HEK293T (cell line): Measurements from ENCODE around the gene AOAH.

Source experiments
- CTCF ChIA-PET: fragments of 350-600 bp; formaldehyde crosslinking; extraction: SDS; loops from one replicate; lab custom pipeline; 2021; ENCODE audit warnings: antibody characterized with exemption, inconsistent platforms; lab: Yijun Ruan, JAX
- POLR2A ChIA-PET: fragments of 350-600 bp; formaldehyde crosslinking; extraction: SDS; loops from one replicate; lab custom pipeline; 2020; ENCODE audit warnings: antibody characterized with exemption, inconsistent platforms; lab: Yijun Ruan, JAX
- DNase-seq: peaks from one replicate; pipeline ENCODE4 v3.0.0; 2012; ENCODE audit warnings: mixed read lengths; ENCODE audit errors: extremely low spot score
- ARNT ChIP-seq: fragments of 450-650 bp; IDR thresholded peaks from 2 replicates; pipeline ENCODE4 v1.6.1; 2017; ENCODE audit warnings: mild to moderate bottlenecking
- BHLHE40 ChIP-seq: fragments of 450-650 bp; IDR thresholded peaks from 2 replicates; pipeline ENCODE4 v1.6.1; 2016; ENCODE audit warnings: mild to moderate bottlenecking, moderate library complexity, borderline replicate concordance
- CTBP1 ChIP-seq: fragments of 450-650 bp; IDR thresholded peaks from 2 replicates; pipeline ENCODE4 v1.6.1; 2016; ENCODE audit warnings: borderline replicate concordance
- ELF4 ChIP-seq: fragments of 450-650 bp; IDR thresholded peaks from 2 replicates; pipeline ENCODE4 v1.6.1; 2017; ENCODE audit warnings: antibody characterized with exemption
- FOXA1 ChIP-seq: fragments of 450-650 bp; IDR thresholded peaks from 2 replicates; pipeline ENCODE4 v1.6.1; 2016; ENCODE audit warnings: mild to moderate bottlenecking
- FOXK2 ChIP-seq: fragments of 450-650 bp; IDR thresholded peaks from 2 replicates; pipeline ENCODE4 v1.6.1; 2016; ENCODE audit warnings: mild to moderate bottlenecking
- FOXM1 ChIP-seq: fragments of 450-650 bp; IDR thresholded peaks from 2 replicates; pipeline ENCODE4 v1.6.1; 2017; ENCODE audit warnings: mild to moderate bottlenecking, borderline replicate concordance
- HDGF ChIP-seq: fragments of 450-650 bp; IDR thresholded peaks from 2 replicates; pipeline ENCODE4 v1.6.1; 2017; ENCODE audit warnings: antibody characterized with exemption, borderline replicate concordance
- L3MBTL2 ChIP-seq: fragments of 450-650 bp; conservative IDR thresholded peaks from 2 replicates; pipeline ENCODE4 v1.6.1; 2016; ENCODE audit warnings: mild to moderate bottlenecking
- LEF1 ChIP-seq: fragments of 450-650 bp; IDR thresholded peaks from 2 replicates; pipeline ENCODE4 v1.6.1; 2017; ENCODE audit warnings: mild to moderate bottlenecking, borderline replicate concordance
- NFRKB ChIP-seq: fragments of 450-650 bp; IDR thresholded peaks from 2 replicates; pipeline ENCODE4 v1.6.1; 2016; ENCODE audit warnings: mild to moderate bottlenecking, moderate library complexity
- PKNOX1 ChIP-seq: fragments of 450-650 bp; IDR thresholded peaks from 2 replicates; pipeline ENCODE4 v1.6.1; 2016
- SP1 ChIP-seq: fragments of 450-650 bp; IDR thresholded peaks from 2 replicates; pipeline ENCODE4 v1.6.1; 2017
- SUZ12 ChIP-seq: fragments of 450-650 bp; IDR thresholded peaks from 2 replicates; pipeline ENCODE4 v1.6.1; 2016; ENCODE audit warnings: mild to moderate bottlenecking
- TARDBP ChIP-seq: fragments of 450-650 bp; IDR thresholded peaks from 2 replicates; pipeline ENCODE4 v1.6.1; 2016
- ZNF384 ChIP-seq: fragments of 450-650 bp; IDR thresholded peaks from 2 replicates; pipeline ENCODE4 v1.6.1; 2016

Gene AOAH

GRCh38 chr7:36733411-36733810 is 9.1 kb upstream of the AOAH start:
- TF ChIP-seq ARNT (no peak), ELF4 (no peak), HDGF (no peak), CTBP1 (no peak), SP1 (no peak), FOXA1 (no peak), SUZ12 (no peak), LEF1 (no peak), FOXK2 (no peak), TARDBP (no peak), ZNF384 (no peak), FOXM1 (no peak), NFRKB (no peak), PKNOX1 (no peak), BHLHE40 (no peak), L3MBTL2 (no peak)
- ChIA-PET POLR2A (no interaction called here), CTCF (no interaction called here)
- no peak for DNase-seq

- DNase-seq, result no peak
- ChIA-PET CTCF (no interaction called here), POLR2A (no interaction called here)
- TF ChIP-seq LEF1 (no peak), L3MBTL2 (no peak), SUZ12 (no peak), BHLHE40 (no peak), HDGF (no peak), NFRKB (no peak), ZNF384 (no peak), FOXK2 (no peak), TARDBP (no peak), FOXM1 (no peak), SP1 (no peak), CTBP1 (no peak), ARNT (no peak), FOXA1 (no peak), ELF4 (no peak)
These were observed 8.5 kb upstream of the AOAH start for GRCh38 chr7:36732806-36733205.

- no peak for DNase-seq
- CTCF ChIA-PET, result no interaction called here
- TF ChIP-seq SUZ12 (no peak), BHLHE40 (no peak), FOXK2 (no peak)
- POLR2A ChIA-PET, result no interaction called here
These were observed 5.8 kb upstream of the AOAH start for GRCh38 chr7:36730046-36730445.

- TF ChIP-seq BHLHE40 (no peak), FOXA1 (no peak), SP1 (no peak), FOXM1 (no peak), ELF4 (no peak)
- ChIA-PET POLR2A (no interaction called here), CTCF (interaction anchor here (0.6 kb wide), 1 partner anchor 151 kb away, joined by 3 read pairs; no protein-coding TSS in a partner anchor)
- no peak for DNase-seq
These were observed 3.8 kb upstream of the AOAH start for GRCh38 chr7:36728143-36728542.

DNA sequence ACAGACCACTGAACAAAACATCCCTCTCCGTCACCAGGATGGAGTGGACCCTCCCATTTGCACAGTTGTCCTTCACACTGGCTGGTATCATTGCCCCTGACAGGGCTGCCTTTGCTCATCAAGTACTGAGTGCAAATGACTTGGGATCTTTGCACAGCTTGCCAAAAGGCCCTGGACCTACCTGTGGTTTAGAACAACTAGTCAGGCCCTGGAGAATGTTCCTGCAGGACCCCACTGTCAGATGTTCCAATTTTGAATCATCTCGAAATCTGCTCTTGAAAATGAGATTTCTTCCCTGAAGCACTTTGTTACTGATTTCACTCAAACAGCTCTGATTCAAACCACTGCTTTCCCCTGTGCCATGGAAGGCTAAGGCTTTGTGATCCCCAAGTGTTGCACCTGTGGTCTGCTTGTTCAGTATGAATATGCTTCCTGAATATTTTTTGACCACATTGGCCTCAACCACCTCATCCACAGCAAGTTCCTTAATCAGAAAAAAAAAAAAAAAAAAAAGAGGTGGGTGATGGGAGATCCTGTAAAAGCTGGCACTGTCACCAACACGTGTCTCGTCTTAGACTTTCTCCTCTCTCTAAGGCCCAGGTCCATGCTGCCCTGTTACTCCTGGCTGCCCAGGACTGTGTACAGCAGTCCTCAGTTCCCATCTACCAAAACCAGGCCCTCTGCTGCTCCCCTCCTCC is 2.7 kb upstream of the AOAH start:
- ChIA-PET CTCF (interaction anchor here (0.8 to 1.8 kb wide), 2 partner anchors 9 to 56 kb away, joined by 3 to 5 read pairs; no protein-coding TSS in a partner anchor), POLR2A (no interaction called here)
- DNase-seq, result no peak
- no peak for TF ChIP-seq NFRKB
- no peak for TF ChIP-seq SUZ12
- no peak for TF ChIP-seq FOXM1

- no peak for DNase-seq
- TF ChIP-seq NFRKB (no peak), TARDBP (no peak), FOXM1 (no peak), LEF1 (no peak), PKNOX1 (no peak), CTBP1 (no peak), ARNT (no peak), BHLHE40 (no peak), ZNF384 (no peak)
- POLR2A ChIA-PET, result no interaction called here
- CTCF ChIA-PET, result interaction anchor here (0.8 to 1.8 kb wide), 2 partner anchors 9 to 55 kb away, joined by 3 to 5 read pairs; no protein-coding TSS in a partner anchor
These were observed 2.0 kb upstream of the AOAH start for GRCh38 chr7:36726311-36726710.

DNA sequence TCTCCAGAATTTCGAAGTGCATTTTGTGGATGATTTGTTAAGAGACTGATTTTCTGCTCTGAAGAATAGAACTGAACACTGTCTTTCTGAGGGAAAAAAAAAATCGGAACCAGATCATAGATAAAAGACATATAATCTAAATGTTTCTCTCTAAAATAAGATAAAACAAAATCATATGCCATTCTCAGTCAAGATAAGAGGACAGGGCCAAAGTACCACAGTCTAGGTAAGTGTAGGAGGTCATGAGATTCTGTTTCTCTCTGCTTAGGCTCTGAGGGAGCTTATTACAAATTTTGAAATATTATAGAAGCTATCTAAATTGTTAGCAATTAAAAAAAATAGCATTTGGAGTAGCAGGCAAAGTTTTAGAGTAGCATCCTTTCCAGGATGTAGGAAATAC is 702 bp upstream of the AOAH start:
- TF ChIP-seq FOXM1, result no peak
- no peak for TF ChIP-seq HDGF
- no peak for TF ChIP-seq CTBP1
- no peak for TF ChIP-seq TARDBP
- no peak for TF ChIP-seq LEF1
- TF ChIP-seq BHLHE40, result no peak
- POLR2A ChIA-PET, result no interaction called here
- CTCF ChIA-PET, result interaction anchor here (1.8 kb wide), 1 partner anchor 10 kb away, joined by 5 read pairs; no protein-coding TSS in a partner anchor

DNA sequence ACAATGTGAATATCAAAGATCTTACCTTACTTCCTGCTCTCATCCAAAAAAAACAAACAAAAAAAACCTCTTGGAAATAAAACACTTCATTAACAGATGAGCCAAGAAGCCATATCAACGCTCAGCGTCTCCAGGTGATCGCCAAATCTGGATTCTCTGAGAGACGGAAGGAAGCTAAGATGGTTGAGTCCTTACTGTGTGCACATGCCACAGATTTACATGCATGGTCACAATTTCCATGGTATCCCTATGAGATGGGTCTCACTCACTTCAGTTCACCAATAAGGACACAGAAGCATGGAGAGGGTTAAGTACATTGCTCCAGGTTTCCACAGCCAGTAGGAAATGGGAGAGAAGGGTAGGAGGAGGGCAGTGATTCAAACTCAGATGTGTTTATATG is 1.0 kb downstream of the AOAH start:
- CTCF ChIA-PET, result no interaction called here
- POLR2A ChIA-PET, result no interaction called here
- no peak for TF ChIP-seq SUZ12
- no peak for TF ChIP-seq ZNF384
- no peak for TF ChIP-seq BHLHE40
- no peak for TF ChIP-seq FOXK2
- no peak for TF ChIP-seq SP1
- TF ChIP-seq ELF4, result no peak
- no peak for TF ChIP-seq ARNT
- no peak for TF ChIP-seq LEF1
- TF ChIP-seq NFRKB, result no peak
- no peak for TF ChIP-seq FOXM1
- no peak for TF ChIP-seq TARDBP
- TF ChIP-seq FOXA1, result no peak
- TF ChIP-seq CTBP1, result no peak
- no peak for TF ChIP-seq L3MBTL2
- TF ChIP-seq PKNOX1, result no peak
- no peak for TF ChIP-seq HDGF
- DNase-seq, result no peak

More for the DNA sequence above, 702 bp upstream of the AOAH start:
- no peak for DNase-seq
